Skeletal muscle satellite cell (primary cell): ENCODE measurements around the gene TMEM170B.
"Not testable (repeated sequence)": the region's sequence is repeated elsewhere in the genome, so short reads cannot be mapped to it uniquely, and the experiment has no call there.

Experiments
- H3K27me3 ChIP-seq: 2 replicates; pipeline ENCODE4 v1.7.0; 2013; ENCODE audit warnings: low read length; ENCODE audit not compliant: control insufficient read depth, insufficient read depth
- H3K36me3 ChIP-seq: 2 replicates; pipeline ENCODE4 v1.7.0; 2013; ENCODE audit warnings: mild to moderate bottlenecking, control low read depth, low read length; ENCODE audit not compliant: insufficient read depth
- H3K4me1 ChIP-seq: 2 replicates; pipeline ENCODE4 v1.7.0; 2013; ENCODE audit warnings: low read length; ENCODE audit not compliant: control insufficient read depth, insufficient read depth
- H3K4me2 ChIP-seq: 2 replicates; pipeline ENCODE4 v1.7.0; 2013; ENCODE audit warnings: mild to moderate bottlenecking, low read length
- H3K4me3 ChIP-seq: 2 replicates; pipeline ENCODE4 v1.7.0; 2013; ENCODE audit warnings: low read length
- H3K9ac ChIP-seq: 2 replicates; pipeline ENCODE4 v1.7.0; 2013; ENCODE audit warnings: mild to moderate bottlenecking, low read depth, low read length, moderate library complexity
- H3K9me3 ChIP-seq: replicated peaks from 2 replicates; pipeline ENCODE4 v1.7.0; 2013; ENCODE audit warnings: mild to moderate bottlenecking, control low read depth, low read length

Gene TMEM170B

GRCh38 chr6:11535801-11536230 is 1.7 kb upstream of the TMEM170B start:
- H3K4me1 ChIP-seq, result peaks cover 3% of the 10 kb centered on the region
- H3K36me3 ChIP-seq, result no peaks in the 10 kb centered on the region
- no peak overlapping the region for H3K9ac ChIP-seq
- no peaks in the 10 kb centered on the region for H3K9me3 ChIP-seq
- no peak overlapping the region for H3K4me2 ChIP-seq
- H3K4me3 ChIP-seq, result no peak overlapping the region
- peaks cover 13% of the 10 kb centered on the region for H3K27me3 ChIP-seq

GRCh38 chr6:11536795-11537194 is 754 bp upstream of the TMEM170B start:
- H3K9ac ChIP-seq, result peak overlapping the region; percentile 70

GRCh38 chr6:11538052-11538818 is 686 bp downstream of the TMEM170B start:
- Histone ChIP-seq H3K4me3 (peak overlapping the region; percentile 81), H3K27me3 (no peaks in the 10 kb centered on the region), H3K4me2 (peak overlapping the region; percentile 93), H3K4me1 (peaks cover 3% of the 10 kb centered on the region), H3K9ac (peak overlapping the region; percentile 70), H3K36me3 (no peaks in the 10 kb centered on the region), H3K9me3 (no peaks in the 10 kb centered on the region)

More at GRCh38 chr6:11536795-11537194, 754 bp upstream of the TMEM170B start:
- Histone ChIP-seq H3K9me3 (no peaks in the 10 kb centered on the region), H3K4me1 (peaks cover 3% of the 10 kb centered on the region), H3K36me3 (no peaks in the 10 kb centered on the region), H3K4me3 (peak overlapping the region; percentile 81), H3K4me2 (peak overlapping the region; percentile 93), H3K27me3 (peaks cover 6% of the 10 kb centered on the region)

- Histone ChIP-seq H3K4me1 (peaks cover 3% of the 10 kb centered on the region), H3K27me3 (no peaks in the 10 kb centered on the region), H3K4me2 (peak overlapping the region; percentile 93), H3K9me3 (no peaks in the 10 kb centered on the region), H3K4me3 (peak overlapping the region; percentile 81), H3K36me3 (no peaks in the 10 kb centered on the region), H3K9ac (peak overlapping the region; percentile 70)
Observed at GRCh38 chr6:11538819-11539468, 1.4 kb downstream of the TMEM170B start.

- Histone ChIP-seq H3K9me3 (no peaks in the 10 kb centered on the region), H3K4me3 (no peak overlapping the region), H3K9ac (no peak overlapping the region), H3K36me3 (no peaks in the 10 kb centered on the region), H3K27me3 (no peaks in the 10 kb centered on the region), H3K4me1 (no peaks in the 10 kb centered on the region), H3K4me2 (no peak overlapping the region)
Observed at GRCh38 chr6:11542863-11543262, 5.3 kb downstream of the TMEM170B start.

DNA sequence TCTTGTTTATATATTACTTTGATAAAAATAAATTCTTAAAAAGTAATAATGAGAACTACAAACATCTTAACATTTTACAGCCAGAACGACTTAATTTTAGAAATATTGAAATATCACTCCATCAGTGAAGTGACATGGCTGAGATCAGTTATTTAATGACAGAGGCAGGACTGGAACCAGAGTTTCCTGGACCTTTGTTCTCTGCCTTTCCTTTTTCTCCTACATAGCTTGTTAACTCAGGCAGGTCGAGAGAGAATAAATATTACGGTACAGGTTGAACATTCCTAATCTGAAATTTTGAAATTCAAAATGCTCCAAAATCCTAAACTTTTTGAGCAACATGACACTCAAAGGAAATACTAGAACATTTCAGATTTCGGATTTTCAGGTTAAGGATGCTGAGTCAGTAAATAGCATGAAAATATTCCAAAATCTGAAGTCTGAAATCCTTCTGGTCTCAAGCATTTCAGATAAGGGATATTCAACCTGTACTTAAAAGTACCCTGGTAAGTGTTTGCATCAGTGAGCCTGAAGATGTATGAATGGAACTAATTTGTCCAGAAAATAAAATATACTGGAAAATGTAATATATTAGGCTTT is 6.5 kb downstream of the TMEM170B start:
- no peaks in the 10 kb centered on the region for H3K36me3 ChIP-seq
- no peaks in the 10 kb centered on the region for H3K4me1 ChIP-seq
- no peak overlapping the region for H3K4me3 ChIP-seq
- no peak overlapping the region for H3K9ac ChIP-seq
- no peak overlapping the region for H3K4me2 ChIP-seq
- H3K9me3 ChIP-seq, result no peaks in the 10 kb centered on the region
- H3K27me3 ChIP-seq, result no peaks in the 10 kb centered on the region

- H3K9ac ChIP-seq, H3K4me3 ChIP-seq, H3K4me1 ChIP-seq, H3K4me2 ChIP-seq, H3K9me3 ChIP-seq, H3K27me3 ChIP-seq, H3K36me3 ChIP-seq: not testable (repeated sequence)
Observed at GRCh38 chr6:11547846-11548245, 10.3 kb downstream of the TMEM170B start.

DNA sequence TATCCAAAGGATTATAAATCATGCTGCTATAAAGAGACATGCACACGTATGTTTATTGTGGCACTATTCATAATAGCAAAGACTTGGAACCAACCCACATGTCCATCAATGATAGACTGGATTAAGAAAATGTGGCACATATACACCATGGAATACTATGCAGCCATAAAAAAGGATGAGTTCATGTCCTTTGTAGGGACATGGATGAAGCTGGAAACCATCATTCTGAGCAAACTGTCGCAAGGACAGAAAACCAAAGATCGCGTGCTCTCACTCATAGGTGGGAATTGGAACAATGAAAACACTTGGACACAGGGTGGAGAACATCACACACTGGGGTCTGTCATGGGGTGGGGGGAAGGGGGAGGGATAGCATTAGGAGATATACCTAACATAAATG is 11.0 kb downstream of the TMEM170B start:
- not testable (repeated sequence) for H3K27me3 ChIP-seq, H3K9ac ChIP-seq, H3K9me3 ChIP-seq, H3K4me3 ChIP-seq, H3K36me3 ChIP-seq, H3K4me2 ChIP-seq, H3K4me1 ChIP-seq

DNA sequence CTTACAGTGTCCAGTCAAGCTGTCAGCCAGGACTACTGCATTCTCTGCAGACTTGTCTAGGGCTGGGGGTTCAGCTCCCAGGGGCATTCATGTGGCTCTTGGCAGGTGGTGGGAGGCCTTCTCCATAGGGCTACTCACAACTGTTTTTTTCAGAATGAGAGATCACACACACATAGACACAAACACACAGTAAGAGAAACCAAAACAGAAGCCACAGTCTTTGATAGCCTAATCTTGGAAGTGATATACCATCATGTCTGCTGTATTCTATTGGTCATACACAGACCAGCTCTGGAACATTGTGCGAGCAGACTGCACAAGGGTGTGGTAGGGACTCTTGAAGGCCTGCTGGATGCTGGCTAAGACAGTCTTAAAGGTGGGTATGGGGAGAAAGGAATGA is 13.5 kb downstream of the TMEM170B start:
- Histone ChIP-seq H3K9ac (no peak overlapping the region), H3K9me3 (no peaks in the 10 kb centered on the region), H3K27me3 (no peaks in the 10 kb centered on the region), H3K36me3 (no peaks in the 10 kb centered on the region), H3K4me3 (no peak overlapping the region), H3K4me2 (no peak overlapping the region), H3K4me1 (no peaks in the 10 kb centered on the region)

DNA sequence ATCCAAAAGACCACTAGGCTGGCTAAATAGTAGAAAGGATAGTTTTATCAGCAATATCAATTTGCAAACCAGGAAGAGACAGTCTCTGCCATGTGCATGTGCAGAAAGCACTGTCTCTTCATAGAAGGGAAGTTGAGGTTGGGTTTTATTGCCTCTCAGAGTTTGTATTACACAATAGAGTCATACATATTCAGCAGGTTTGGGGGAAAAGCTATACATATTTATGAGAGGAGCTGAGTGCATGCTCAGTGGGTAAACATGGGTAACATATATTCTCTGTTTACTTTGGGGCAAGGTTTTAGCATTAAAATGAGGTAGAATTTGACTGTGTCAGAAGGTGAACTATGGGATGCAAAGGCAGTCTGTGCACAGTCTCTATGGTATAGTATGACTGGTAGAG is 14.9 kb downstream of the TMEM170B start:
- H3K9ac ChIP-seq, result no peak overlapping the region
- H3K4me2 ChIP-seq, result no peak overlapping the region
- no peak overlapping the region for H3K4me3 ChIP-seq
- H3K36me3 ChIP-seq, result no peaks in the 10 kb centered on the region
- no peaks in the 10 kb centered on the region for H3K4me1 ChIP-seq
- H3K9me3 ChIP-seq, result no peaks in the 10 kb centered on the region
- no peaks in the 10 kb centered on the region for H3K27me3 ChIP-seq

DNA sequence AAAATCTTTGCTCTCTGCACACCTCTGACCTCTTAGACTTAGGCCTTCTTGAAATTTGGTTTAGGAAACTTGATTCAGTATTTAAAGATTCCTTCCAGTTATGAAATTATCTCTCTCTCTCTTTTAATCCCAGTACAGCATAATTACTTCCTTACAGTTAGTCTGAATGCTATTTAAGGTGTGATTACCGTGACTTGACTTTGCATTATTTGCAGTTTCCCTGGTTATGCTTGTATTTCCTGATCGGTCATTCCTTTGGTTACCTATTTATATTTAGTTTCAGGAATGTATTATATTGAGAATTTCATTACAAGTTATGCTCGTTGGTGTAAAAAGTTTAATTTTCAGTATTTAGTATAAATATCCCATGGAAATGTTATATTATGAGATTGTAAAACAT is 16.3 kb downstream of the TMEM170B start:
- Histone ChIP-seq H3K4me1 (no peaks in the 10 kb centered on the region), H3K27me3 (no peaks in the 10 kb centered on the region), H3K4me3 (no peak overlapping the region), H3K36me3 (no peaks in the 10 kb centered on the region), H3K9me3 (no peaks in the 10 kb centered on the region), H3K9ac (no peak overlapping the region), H3K4me2 (no peak overlapping the region)
